HepG2 (cell line): Measurements from ENCODE around the gene ALOX5. TPM values are rescaled to one million over a fixed set of nuclear protein-coding genes. Genes with fewer than 3 reads are reported as not detected.

Source experiments
- ATAC-seq: fragments of 200-7000 bp; cut with Tn5 transposase; 3 replicates; pipeline ENCODE4 v1.9.1; 2020; ENCODE audit warnings: mild to moderate bottlenecking, moderate library complexity
- BruUV-seq: library from RNA; stranded (reverse); fragments of 400-500 nt; replicated peaks from 2 replicates; lab custom pipeline; 2021; lab: Mats Ljungman, UMichigan
- CTCF ChIA-PET: fragments of 300-600 bp; formaldehyde crosslinking; extraction: SDS; loops from one replicate; lab custom pipeline; 2021; ENCODE audit warnings: low total read pairs, inconsistent platforms, low intra/inter-chr PET ratio; lab: Yijun Ruan, JAX
- POLR2A ChIA-PET: fragments of 350-600 bp; sonication (Branson Sonifier 250); formaldehyde crosslinking; loops from one replicate; lab custom pipeline; 2020; ENCODE audit warnings: antibody characterized with exemption, inconsistent platforms; lab: Yijun Ruan, JAX
- DNase-seq: peaks from one replicate; pipeline ENCODE4 v3.0.0-alpha.2; 2015; ENCODE audit warnings: low spot score
- FAIRE-seq: peaks from 3 replicates; lab custom pipeline; 2011; peaks lifted over from hg19 to GRCh38; lab: Jason Lieb, UNC
- H2AFZ ChIP-seq: one replicate; pipeline ENCODE4 v1.6.1; 2011; ENCODE audit warnings: low read length, inconsistent platforms
- H3K27ac ChIP-seq: fragments of 300-600 bp; 3 replicates; pipeline ENCODE4 v1.8.0; 2011; ENCODE audit warnings: mixed run types, mild to moderate bottlenecking, mixed read lengths, low read length, inconsistent platforms; ENCODE audit not compliant: insufficient read depth; ENCODE audit errors: extremely low read length
- H3K27me3 ChIP-seq, 2 experiments: fragments of 200-600 bp in 1 of 2; 2 replicates in 1 of 2; 3 replicates in 1 of 2; pipeline versions ENCODE4 v1.6.0 to v1.8.0; 2011; ENCODE audit warnings: low read length in 2 of 2, mild to moderate bottlenecking in 2 of 2, moderate library complexity in 2 of 2, inconsistent platforms in 1 of 2; ENCODE audit not compliant: insufficient read depth in 2 of 2, control insufficient read depth in 1 of 2
- H3K36me3 ChIP-seq, 2 experiments: fragments of 200-600 bp in 1 of 2; replicated peaks in 1 of 2; 2 replicates in 1 of 2; 3 replicates in 1 of 2; pipeline versions ENCODE4 v1.5.1 to v1.8.0; 2011; ENCODE audit warnings: low read length in 2 of 2, inconsistent platforms in 1 of 2; ENCODE audit not compliant: insufficient read depth in 2 of 2, control insufficient read depth in 1 of 2
- H3K4me1 ChIP-seq: 2 replicates; pipeline ENCODE4 v1.5.1; 2012; ENCODE audit warnings: low read length, inconsistent platforms; ENCODE audit not compliant: insufficient read depth
- H3K4me2 ChIP-seq: 2 replicates; pipeline ENCODE4 v1.6.0; 2011; ENCODE audit warnings: low read depth, low read length, inconsistent platforms
- H3K4me3 ChIP-seq, 3 experiments: fragments of 200-600 bp in 1 of 3; sonication (generic), shearing (Covaris generic) in 1 of 3; replicated peaks in 1 of 3; 2 replicates each; pipeline ENCODE4 v1.5.1; 2011 to 2016; ENCODE audit warnings: low read length in 3 of 3, inconsistent platforms in 2 of 3, low read depth in 2 of 3, mild to moderate bottlenecking in 2 of 3, control low read depth in 1 of 3, mixed read lengths in 1 of 3; ENCODE audit not compliant: insufficient read depth in 1 of 3
- H3K79me2 ChIP-seq: one replicate; pipeline ENCODE4 v1.6.1; 2011; ENCODE audit warnings: low read length, inconsistent platforms; ENCODE audit not compliant: insufficient read depth
- H3K9ac ChIP-seq: 2 replicates; pipeline ENCODE4 v1.6.0; 2011; ENCODE audit warnings: mild to moderate bottlenecking, low read depth, low read length, inconsistent platforms; ENCODE audit not compliant: insufficient read depth
- H3K9me3 ChIP-seq: 2 replicates; pipeline ENCODE4 v1.5.1; 2012; ENCODE audit warnings: mild to moderate bottlenecking, low read length
- H4K20me1 ChIP-seq: 2 replicates; pipeline ENCODE4 v1.6.0; 2011; ENCODE audit warnings: inconsistent platforms, mild to moderate bottlenecking, low read length, moderate library complexity; ENCODE audit not compliant: insufficient read depth
- AHR ChIP-seq: IDR thresholded peaks from 2 replicates; pipeline ENCODE4 v1.6.1; 2018; ENCODE audit warnings: missing genetic modification reagents, missing compliant biosample characterization
- ASH2L ChIP-seq: fragments of 300-600, 200-600 bp; sonication (generic); IDR thresholded peaks from 2 replicates; pipeline ENCODE4 v1.7.0; 2017; ENCODE audit warnings: low read depth, mild to moderate bottlenecking, moderate library complexity, mixed read lengths, low read length; ENCODE audit not compliant: insufficient read length
- KIAA2018 ChIP-seq: sonication (generic); formaldehyde crosslinking; IDR thresholded peaks from 2 replicates; pipeline ENCODE4 v1.5.0; 2020; ENCODE audit warnings: mild to moderate bottlenecking, missing genetic modification reagents, borderline replicate concordance
- ZNF33A ChIP-seq: sonication (generic); formaldehyde crosslinking; IDR thresholded peaks from 2 replicates; pipeline ENCODE4 v1.5.1; 2020; ENCODE audit warnings: missing genetic modification reagents, mild to moderate bottlenecking, moderate library complexity, borderline replicate concordance
- ZNF430 ChIP-seq: sonication (generic); formaldehyde crosslinking; IDR thresholded peaks from 2 replicates; pipeline ENCODE4 v1.9.0; 2021; ENCODE audit warnings: mild to moderate bottlenecking, missing genetic modification reagents
- ZNF562 ChIP-seq: sonication (generic); formaldehyde crosslinking; IDR thresholded peaks from 2 replicates; pipeline ENCODE4 v1.8.0; 2022; ENCODE audit warnings: missing genetic modification reagents, borderline replicate concordance
- ZNF768 ChIP-seq: sonication (generic); formaldehyde crosslinking; IDR thresholded peaks from 2 replicates; pipeline ENCODE4 v1.4.0; 2020; ENCODE audit warnings: missing genetic modification reagents
- ZNF792 ChIP-seq: IDR thresholded peaks from 2 replicates; pipeline ENCODE4 v1.6.1; 2016
- WGBS: methylation state at CpG from one replicate; pipeline ENCODE4 v1.1.6; 2017; ENCODE audit warnings: low lambda C conversion rate; 5-methylcytosine and 5-hydroxymethylcytosine counted together
- in situ Hi-C: cut with HindIII; loops from 2 replicates; pipeline ENCODE4 v1.10.0; 2017; ENCODE audit warnings: low pct_unique_long_range_greater_than_20kb; ENCODE audit not compliant: extremely low pct_ligation_motif_present
- intact Hi-C: fragments of 100-400 bp; cut with micrococcal nuclease; formaldehyde crosslinking; loops from one replicate; pipeline ENCODE4 v1.10.0; 2022; ENCODE audit not compliant: unreplicated experiment
- polyA plus RNA-seq, 8 experiments: library from polyadenylated mRNA; depleted of rRNA in 3 of 8; stranded (reverse) in 7 of 8; unstranded in 1 of 8; fragments of >200 nt; fragmentation: Illumina TruSeq in 4 of 8; extraction: Trizol in 4 of 8; gene quantifications; 2 replicates each; pipeline versions ENCODE4 v1.2.1 to v1.2.3, GENCODE V29; 2011 to 2016; ENCODE audit warnings: low read depth in 4 of 8, missing spikeins in 1 of 8, mixed read lengths in 1 of 8; ENCODE audit not compliant: insufficient read depth in 1 of 8
- total RNA-seq, 5 experiments: library from RNA; depleted of rRNA; stranded (reverse); fragments of >200 nt; fragmentation: Illumina TruSeq; extraction: Trizol; gene quantifications; 2 replicates each; pipeline ENCODE4 v1.2.3, GENCODE V29; 2016; ENCODE audit warnings: low read depth in 1 of 5

The ALOX5 gene
- total and polyA plus RNA-seq, 2 of the 13 experiments (the other 11 are each of a cell fraction or from before 2014, with no cell fraction given), result 0.04 TPM; not detected in 1

GRCh38 chr10:45450866-45451265 is 76.8 kb downstream of the ALOX5 start:
- Histone ChIP-seq H4K20me1 (no peaks in the 10 kb centered on the region), H3K4me2 (no peak overlapping the region), H3K27ac (no peak overlapping the region), H3K4me3 (no peak overlapping the region), H3K9ac (no peak overlapping the region), H3K4me1 (peaks cover 8% of the 10 kb centered on the region; the same call in 1 of the 2 replicates), H3K36me3 (no peaks in the 10 kb centered on the region), H2AFZ (no peak overlapping the region), H3K9me3 (no peaks in the 10 kb centered on the region), H3K79me2 (no peaks in the 10 kb centered on the region), H3K27me3 (no peaks in the 10 kb centered on the region)
- ATAC-seq (no peak), DNase-seq (no peak), FAIRE-seq (no peak)
- 96% methylated on average over 3 of the region's 3 CpGs for WGBS
- POLR2A ChIA-PET, result no interaction called here
- TF ChIP-seq AHR (no peak), ASH2L (no peak), ZNF768 (CRISPR knock-in tag) (no peak), ZNF562 (CRISPR knock-in tag) (no peak), ZNF430 (CRISPR knock-in tag) (no peak), ZNF792 (no peak), ZNF33A (no peak), KIAA2018 (CRISPR knock-in tag) (no peak)
- CTCF ChIA-PET, result interaction anchor here (0.9 kb wide), 1 partner anchor 220 kb away, joined by 3 read pairs; no protein-coding TSS in a partner anchor
- BruUV-seq, result no TSS peak
- in situ Hi-C loops (no loop called here), intact Hi-C loops (no loop called here)
